Measurements from ENCODE around the gene FAIM2. TPM values are rescaled to one million over a fixed set of nuclear protein-coding genes. Genes with fewer than 3 reads are reported as not detected.

Gene FAIM2
- total and polyA plus RNA-seq, 2 experiments from 2014 or later, result 0.61 to 2.0 TPM

DNA sequence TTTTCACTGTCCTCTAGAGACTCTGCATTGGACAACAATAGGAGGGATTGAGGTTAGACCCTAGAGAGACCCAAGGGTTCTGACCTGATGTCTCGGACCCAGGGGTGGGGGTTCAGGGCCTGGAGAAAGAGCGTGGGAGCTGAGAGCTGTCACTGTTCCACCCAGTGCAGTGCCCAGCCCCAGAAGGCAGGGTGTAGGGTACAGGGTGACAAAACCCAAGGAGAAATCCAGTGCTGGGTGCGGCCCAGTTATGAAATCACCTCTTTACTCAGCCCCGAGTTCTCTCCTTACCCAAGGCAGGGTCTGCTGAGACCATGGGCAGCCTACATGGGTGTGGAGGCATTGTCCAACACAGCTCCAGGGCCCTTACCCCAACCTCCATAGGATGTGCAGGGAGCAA lies 49.5 kb upstream of the FAIM2 start:
- DNase-seq (ENCODE audit: low spot score), result no peak
- Mint-ChIP-seq H3K4me3 (no peak overlapping the region), H3K4me1 (peaks cover 7% of the 10 kb centered on the region; the same call in 2 of the 3 replicates), H3K9me3 (no peaks in the 10 kb centered on the region), H3K27ac (no peak overlapping the region), H3K36me3 (ENCODE audit: low read depth) (no peaks in the 10 kb centered on the region), H3K27me3 (ENCODE audit: insufficient read depth, low read depth, poor library complexity) (peaks cover 13% of the 10 kb centered on the region)
- Histone ChIP-seq H3K79me2 (replicated peaks; ENCODE audit: insufficient read depth) (no peaks in the 10 kb centered on the region), H3K4me2 (no peak overlapping the region), H3K9me2 (ENCODE audit: insufficient read depth) (no peaks in the 10 kb centered on the region), H3F3A (replicated peaks; ENCODE audit: low read depth) (no peaks in the 10 kb centered on the region), H3K4me1 (ENCODE audit: insufficient read depth) (peaks cover 17% of the 10 kb centered on the region; the same call in 1 of the 2 replicates), H2AFZ (no peak overlapping the region), H3K4me3 (no peak overlapping the region), H4K20me1 (replicated peaks; ENCODE audit: insufficient read depth) (no peaks in the 10 kb centered on the region), H3K27me3 (ENCODE audit: insufficient read depth) (peaks cover 38% of the 10 kb centered on the region), H3K36me3 (ENCODE audit: insufficient read depth) (no peaks in the 10 kb centered on the region), H3K27ac (ENCODE audit: low read depth) (no peak overlapping the region)
- TF ChIP-seq, protein P1, sequence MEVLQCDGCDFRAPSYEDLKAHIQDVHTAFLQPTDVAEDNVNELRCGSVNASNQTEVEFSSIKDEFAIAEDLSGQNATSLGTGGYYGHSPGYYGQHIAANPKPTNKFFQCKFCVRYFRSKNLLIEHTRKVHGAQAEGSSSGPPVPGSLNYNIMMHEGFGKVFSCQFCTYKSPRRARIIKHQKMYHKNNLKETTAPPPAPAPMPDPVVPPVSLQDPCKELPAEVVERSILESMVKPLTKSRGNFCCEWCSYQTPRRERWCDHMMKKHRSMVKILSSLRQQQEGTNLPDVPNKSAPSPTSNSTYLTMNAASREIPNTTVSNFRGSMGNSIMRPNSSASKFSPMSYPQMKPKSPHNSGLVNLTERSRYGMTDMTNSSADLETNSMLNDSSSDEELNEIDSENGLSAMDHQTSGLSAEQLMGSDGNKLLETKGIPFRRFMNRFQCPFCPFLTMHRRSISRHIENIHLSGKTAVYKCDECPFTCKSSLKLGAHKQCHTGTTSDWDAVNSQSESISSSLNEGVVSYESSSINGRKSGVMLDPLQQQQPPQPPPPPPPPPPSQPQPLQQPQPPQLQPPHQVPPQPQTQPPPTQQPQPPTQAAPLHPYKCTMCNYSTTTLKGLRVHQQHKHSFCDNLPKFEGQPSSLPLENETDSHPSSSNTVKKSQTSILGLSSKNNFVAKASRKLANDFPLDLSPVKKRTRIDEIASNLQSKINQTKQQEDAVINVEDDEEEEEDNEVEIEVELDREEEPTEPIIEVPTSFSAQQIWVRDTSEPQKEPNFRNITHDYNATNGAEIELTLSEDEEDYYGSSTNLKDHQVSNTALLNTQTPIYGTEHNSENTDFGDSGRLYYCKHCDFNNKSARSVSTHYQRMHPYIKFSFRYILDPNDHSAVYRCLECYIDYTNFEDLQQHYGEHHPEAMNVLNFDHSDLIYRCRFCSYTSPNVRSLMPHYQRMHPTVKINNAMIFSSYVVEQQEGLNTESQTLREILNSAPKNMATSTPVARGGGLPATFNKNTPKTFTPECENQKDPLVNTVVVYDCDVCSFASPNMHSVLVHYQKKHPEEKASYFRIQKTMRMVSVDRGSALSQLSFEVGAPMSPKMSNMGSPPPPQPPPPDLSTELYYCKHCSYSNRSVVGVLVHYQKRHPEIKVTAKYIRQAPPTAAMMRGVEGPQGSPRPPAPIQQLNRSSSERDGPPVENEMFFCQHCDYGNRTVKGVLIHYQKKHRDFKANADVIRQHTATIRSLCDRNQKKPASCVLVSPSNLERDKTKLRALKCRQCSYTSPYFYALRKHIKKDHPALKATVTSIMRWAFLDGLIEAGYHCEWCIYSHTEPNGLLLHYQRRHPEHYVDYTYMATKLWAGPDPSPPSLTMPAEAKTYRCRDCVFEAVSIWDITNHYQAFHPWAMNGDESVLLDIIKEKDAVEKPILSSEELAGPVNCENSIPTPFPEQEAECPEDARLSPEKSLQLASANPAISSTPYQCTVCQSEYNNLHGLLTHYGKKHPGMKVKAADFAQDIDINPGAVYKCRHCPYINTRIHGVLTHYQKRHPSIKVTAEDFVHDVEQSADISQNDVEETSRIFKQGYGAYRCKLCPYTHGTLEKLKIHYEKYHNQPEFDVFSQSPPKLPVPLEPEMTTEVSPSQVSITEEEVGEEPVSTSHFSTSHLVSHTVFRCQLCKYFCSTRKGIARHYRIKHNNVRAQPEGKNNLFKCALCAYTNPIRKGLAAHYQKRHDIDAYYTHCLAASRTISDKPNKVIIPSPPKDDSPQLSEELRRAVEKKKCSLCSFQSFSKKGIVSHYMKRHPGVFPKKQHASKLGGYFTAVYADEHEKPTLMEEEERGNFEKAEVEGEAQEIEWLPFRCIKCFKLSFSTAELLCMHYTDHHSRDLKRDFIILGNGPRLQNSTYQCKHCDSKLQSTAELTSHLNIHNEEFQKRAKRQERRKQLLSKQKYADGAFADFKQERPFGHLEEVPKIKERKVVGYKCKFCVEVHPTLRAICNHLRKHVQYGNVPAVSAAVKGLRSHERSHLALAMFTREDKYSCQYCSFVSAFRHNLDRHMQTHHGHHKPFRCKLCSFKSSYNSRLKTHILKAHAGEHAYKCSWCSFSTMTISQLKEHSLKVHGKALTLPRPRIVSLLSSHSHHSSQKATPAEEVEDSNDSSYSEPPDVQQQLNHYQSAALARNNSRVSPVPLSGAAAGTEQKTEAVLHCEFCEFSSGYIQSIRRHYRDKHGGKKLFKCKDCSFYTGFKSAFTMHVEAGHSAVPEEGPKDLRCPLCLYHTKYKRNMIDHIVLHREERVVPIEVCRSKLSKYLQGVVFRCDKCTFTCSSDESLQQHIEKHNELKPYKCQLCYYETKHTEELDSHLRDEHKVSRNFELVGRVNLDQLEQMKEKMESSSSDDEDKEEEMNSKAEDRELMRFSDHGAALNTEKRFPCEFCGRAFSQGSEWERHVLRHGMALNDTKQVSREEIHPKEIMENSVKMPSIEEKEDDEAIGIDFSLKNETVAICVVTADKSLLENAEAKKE (CRISPR knock-in tag; IDR thresholded peaks at IDR 0.05), result no peak
- no peak for TF ChIP-seq EZH2phosphoT487 (IDR thresholded peaks at IDR 0.05; ENCODE audit: unreplicated experiment)
- no peak for TF ChIP-seq ZNF114 (CRISPR knock-in tag; IDR thresholded peaks at IDR 0.05)
- TF ChIP-seq, protein P2, sequence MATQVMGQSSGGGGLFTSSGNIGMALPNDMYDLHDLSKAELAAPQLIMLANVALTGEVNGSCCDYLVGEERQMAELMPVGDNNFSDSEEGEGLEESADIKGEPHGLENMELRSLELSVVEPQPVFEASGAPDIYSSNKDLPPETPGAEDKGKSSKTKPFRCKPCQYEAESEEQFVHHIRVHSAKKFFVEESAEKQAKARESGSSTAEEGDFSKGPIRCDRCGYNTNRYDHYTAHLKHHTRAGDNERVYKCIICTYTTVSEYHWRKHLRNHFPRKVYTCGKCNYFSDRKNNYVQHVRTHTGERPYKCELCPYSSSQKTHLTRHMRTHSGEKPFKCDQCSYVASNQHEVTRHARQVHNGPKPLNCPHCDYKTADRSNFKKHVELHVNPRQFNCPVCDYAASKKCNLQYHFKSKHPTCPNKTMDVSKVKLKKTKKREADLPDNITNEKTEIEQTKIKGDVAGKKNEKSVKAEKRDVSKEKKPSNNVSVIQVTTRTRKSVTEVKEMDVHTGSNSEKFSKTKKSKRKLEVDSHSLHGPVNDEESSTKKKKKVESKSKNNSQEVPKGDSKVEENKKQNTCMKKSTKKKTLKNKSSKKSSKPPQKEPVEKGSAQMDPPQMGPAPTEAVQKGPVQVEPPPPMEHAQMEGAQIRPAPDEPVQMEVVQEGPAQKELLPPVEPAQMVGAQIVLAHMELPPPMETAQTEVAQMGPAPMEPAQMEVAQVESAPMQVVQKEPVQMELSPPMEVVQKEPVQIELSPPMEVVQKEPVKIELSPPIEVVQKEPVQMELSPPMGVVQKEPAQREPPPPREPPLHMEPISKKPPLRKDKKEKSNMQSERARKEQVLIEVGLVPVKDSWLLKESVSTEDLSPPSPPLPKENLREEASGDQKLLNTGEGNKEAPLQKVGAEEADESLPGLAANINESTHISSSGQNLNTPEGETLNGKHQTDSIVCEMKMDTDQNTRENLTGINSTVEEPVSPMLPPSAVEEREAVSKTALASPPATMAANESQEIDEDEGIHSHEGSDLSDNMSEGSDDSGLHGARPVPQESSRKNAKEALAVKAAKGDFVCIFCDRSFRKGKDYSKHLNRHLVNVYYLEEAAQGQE (IDR thresholded peaks at IDR 0.05; ENCODE audit: unreplicated experiment), result no peak
- no peak for ATAC-seq

Data from GM23338 (cell line).